GM21825 (cell line): Measurements from ENCODE around the gene SF1.

ENCODE experiments used
- ATAC-seq: cut with Tn5 transposase; IDR thresholded peaks from one replicate; pipeline ENCODE4 v1.9.1; 2021; ENCODE audit warnings: mild to moderate bottlenecking, moderate library complexity; ENCODE audit not compliant: unreplicated experiment

SF1 gene

GRCh38 chr11:64714666-64715065 lies 63.7 kb downstream of the SF1 start:
- ATAC-seq: no peak
